Measurements from ENCODE around the gene MED17.

DNA sequence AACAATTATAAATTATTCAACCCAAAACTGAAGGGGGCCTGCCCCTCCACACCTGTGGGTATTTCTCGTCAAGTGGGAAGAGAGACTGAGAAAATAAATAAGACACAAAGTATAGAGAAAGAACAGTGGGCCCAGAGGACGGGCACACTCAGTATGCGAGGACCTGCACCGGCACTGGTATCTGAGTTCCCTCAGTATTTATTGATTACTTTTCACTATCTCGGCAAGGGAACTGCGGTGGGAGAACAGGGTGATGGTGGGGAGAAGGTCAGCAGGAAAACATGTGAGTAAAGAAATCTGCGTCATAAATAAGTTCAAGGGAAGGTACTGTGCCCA lies 39.4 kb upstream of the MED17 start:
- TF ChIP-seq EZH2 (optimal IDR thresholded peaks at IDR 0.05; ENCODE audit: low read depth, low read length) (no peak), EZH2phosphoT487 (IDR thresholded peaks at IDR 0.05; ENCODE audit: low read length) (no peak)
- TF ChIP-seq, protein P1, sequence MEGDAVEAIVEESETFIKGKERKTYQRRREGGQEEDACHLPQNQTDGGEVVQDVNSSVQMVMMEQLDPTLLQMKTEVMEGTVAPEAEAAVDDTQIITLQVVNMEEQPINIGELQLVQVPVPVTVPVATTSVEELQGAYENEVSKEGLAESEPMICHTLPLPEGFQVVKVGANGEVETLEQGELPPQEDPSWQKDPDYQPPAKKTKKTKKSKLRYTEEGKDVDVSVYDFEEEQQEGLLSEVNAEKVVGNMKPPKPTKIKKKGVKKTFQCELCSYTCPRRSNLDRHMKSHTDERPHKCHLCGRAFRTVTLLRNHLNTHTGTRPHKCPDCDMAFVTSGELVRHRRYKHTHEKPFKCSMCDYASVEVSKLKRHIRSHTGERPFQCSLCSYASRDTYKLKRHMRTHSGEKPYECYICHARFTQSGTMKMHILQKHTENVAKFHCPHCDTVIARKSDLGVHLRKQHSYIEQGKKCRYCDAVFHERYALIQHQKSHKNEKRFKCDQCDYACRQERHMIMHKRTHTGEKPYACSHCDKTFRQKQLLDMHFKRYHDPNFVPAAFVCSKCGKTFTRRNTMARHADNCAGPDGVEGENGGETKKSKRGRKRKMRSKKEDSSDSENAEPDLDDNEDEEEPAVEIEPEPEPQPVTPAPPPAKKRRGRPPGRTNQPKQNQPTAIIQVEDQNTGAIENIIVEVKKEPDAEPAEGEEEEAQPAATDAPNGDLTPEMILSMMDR (IDR thresholded peaks at IDR 0.05; ENCODE audit: low read length) = no peak

Data from MM.1S (cell line).